GM23338 (cell line): Measurements from ENCODE around the gene WDR19. TPM values are rescaled to one million over a fixed set of nuclear protein-coding genes. Genes with fewer than 3 reads are reported as not detected.

Experiments used
- ATAC-seq: fragments of 200-7000 bp; cut with Tn5 transposase; 3 replicates; pipeline ENCODE4 v1.9.1; 2020
- DNase-seq: peaks from one replicate; pipeline ENCODE4 v3.0.0-alpha.2; 2015; ENCODE audit warnings: low spot score
- H2AFZ ChIP-seq: fragments of 200-600 bp; sonication (generic); 2 replicates; pipeline ENCODE4 v1.8.0; 2016; ENCODE audit warnings: antibody characterized with exemption, mild to moderate bottlenecking, moderate library complexity
- H3F3A ChIP-seq: fragments of 200-600 bp; sonication (generic); replicated peaks from 2 replicates; pipeline ENCODE4 v1.8.0; 2017; ENCODE audit warnings: antibody characterized with exemption, mixed run types, low read depth
- H3K27ac ChIP-seq: fragments of 200-600 bp; sonication (generic); 2 replicates; pipeline ENCODE4 v1.6.1; 2016; ENCODE audit warnings: low read depth
- H3K27me3 ChIP-seq: fragments of 200-600 bp; sonication (generic); 2 replicates; pipeline ENCODE4 v1.8.0; 2016; ENCODE audit warnings: mild to moderate bottlenecking, mixed run types, moderate library complexity; ENCODE audit not compliant: insufficient read depth
- H3K36me3 ChIP-seq: fragments of 200-600 bp; sonication (generic); 2 replicates; pipeline ENCODE4 v1.8.0; 2016; ENCODE audit warnings: mild to moderate bottlenecking; ENCODE audit not compliant: insufficient read depth
- H3K4me1 ChIP-seq: fragments of 200-600 bp; sonication (generic); 2 replicates; pipeline ENCODE4 v1.8.0; 2016; ENCODE audit warnings: mild to moderate bottlenecking, moderate library complexity; ENCODE audit not compliant: insufficient read depth
- H3K4me2 ChIP-seq: fragments of 200-600 bp; sonication (generic); 2 replicates; pipeline ENCODE4 v1.7.1; 2017; ENCODE audit warnings: mixed run types
- H3K4me3 ChIP-seq: fragments of 200-600 bp; sonication (generic); 2 replicates; pipeline ENCODE4 v1.6.1; 2016; ENCODE audit warnings: mixed run types
- H3K79me2 ChIP-seq: fragments of 200-600 bp; sonication (generic); replicated peaks from 2 replicates; pipeline ENCODE4 v1.8.0; 2017; ENCODE audit warnings: mild to moderate bottlenecking; ENCODE audit not compliant: insufficient read depth
- H3K9me2 ChIP-seq: fragments of 200-600 bp; sonication (generic); 2 replicates; pipeline ENCODE4 v1.8.0; 2017; ENCODE audit not compliant: insufficient read depth
- H4K20me1 ChIP-seq: fragments of 200-600 bp; sonication (generic); replicated peaks from 2 replicates; pipeline ENCODE4 v1.8.0; 2017; ENCODE audit warnings: mild to moderate bottlenecking; ENCODE audit not compliant: insufficient read depth
- H3K27ac Mint-ChIP-seq: 2 replicates; pipeline ENCODE4 v1.8.0; 2020; ENCODE audit warnings: inconsistent platforms, mild to moderate bottlenecking, moderate library complexity, mixed read lengths
- H3K27me3 Mint-ChIP-seq: 3 replicates; pipeline ENCODE4 v1.8.0; 2022; ENCODE audit warnings: low read depth, mild to moderate bottlenecking, moderate library complexity, mixed read lengths, inconsistent platforms; ENCODE audit not compliant: insufficient read depth, poor library complexity
- H3K36me3 Mint-ChIP-seq: 3 replicates; pipeline ENCODE4 v1.8.0; 2021; ENCODE audit warnings: low read depth, mild to moderate bottlenecking, inconsistent platforms, moderate library complexity, mixed read lengths
- H3K4me1 Mint-ChIP-seq: 3 replicates; pipeline ENCODE4 v1.8.0; 2020; ENCODE audit warnings: mild to moderate bottlenecking, inconsistent platforms, mixed read lengths
- H3K4me3 Mint-ChIP-seq: 3 replicates; pipeline ENCODE4 v1.8.0; 2021; ENCODE audit warnings: moderate library complexity, mild to moderate bottlenecking, inconsistent platforms, mixed read lengths
- H3K9me3 Mint-ChIP-seq: 3 replicates; pipeline ENCODE4 v1.8.0; 2020; ENCODE audit warnings: moderate library complexity, mild to moderate bottlenecking, inconsistent platforms, mixed read lengths
- CREB1 ChIP-seq: fragments of 250-450 bp; sonication (Bioruptor Pico); IDR thresholded peaks from 2 replicates; pipeline ENCODE4 v1.5.0; 2020; ENCODE audit warnings: low read depth, mild to moderate bottlenecking, moderate library complexity
- ETS1 ChIP-seq: IDR thresholded peaks from 2 replicates; pipeline ENCODE4 v1.6.1; 2016; ENCODE audit warnings: antibody characterized with exemption
- EZH2 ChIP-seq: fragments of 200-600 bp; sonication (generic); IDR thresholded peaks from one replicate; pipeline ENCODE4 v1.8.0; 2017; ENCODE audit warnings: antibody characterized with exemption, mild to moderate bottlenecking, low read depth; ENCODE audit not compliant: unreplicated experiment
- JUNB ChIP-seq: IDR thresholded peaks from one replicate; pipeline ENCODE4 v1.6.1; 2016; ENCODE audit warnings: antibody characterized with exemption; ENCODE audit not compliant: unreplicated experiment
- NANOG ChIP-seq: IDR thresholded peaks from 2 replicates; pipeline ENCODE4 v1.6.1; 2016; ENCODE audit warnings: antibody characterized with exemption, borderline replicate concordance
- POLR2AphosphoS5 ChIP-seq: IDR thresholded peaks from 2 replicates; pipeline ENCODE4 v1.6.1; 2016; ENCODE audit warnings: antibody characterized with exemption, low read depth
- REST ChIP-seq: IDR thresholded peaks from one replicate; pipeline ENCODE4 v1.6.1; 2018; ENCODE audit warnings: antibody characterized with exemption; ENCODE audit not compliant: unreplicated experiment
- STAT1 ChIP-seq: IDR thresholded peaks from one replicate; pipeline ENCODE4 v1.6.1; 2016; ENCODE audit warnings: antibody characterized with exemption; ENCODE audit not compliant: unreplicated experiment
- ZNF114 ChIP-seq: fragments of 250-450 bp; sonication (Bioruptor Pico); IDR thresholded peaks from 2 replicates; pipeline ENCODE4 v1.5.0; 2020; ENCODE audit warnings: mild to moderate bottlenecking, moderate library complexity
- ZNF331 ChIP-seq: fragments of 250-450 bp; sonication (Bioruptor Pico); IDR thresholded peaks from 2 replicates; pipeline ENCODE4 v1.5.0; 2020; ENCODE audit warnings: low read depth, mild to moderate bottlenecking, moderate library complexity
- ZNF462 ChIP-seq: fragments of 250-450 bp; sonication (Bioruptor Pico); IDR thresholded peaks from 2 replicates; pipeline ENCODE4 v1.5.0; 2020; ENCODE audit warnings: mild to moderate bottlenecking, moderate library complexity
- polyA plus RNA-seq: library from polyadenylated mRNA; unstranded; fragments of >200 nt; fragmentation: Nextera tagmentation; extraction: Ambion mirVana; gene quantifications from 2 replicates; pipeline ENCODE4 v1.2.1, GENCODE V29; 2016
- total RNA-seq: library from RNA; depleted of rRNA; stranded (reverse); fragments of >200 nt; shearing (Covaris generic); gene quantifications from 2 replicates; pipeline ENCODE4 v1.2.3, GENCODE V29; 2014

The WDR19 gene
- total and polyA plus RNA-seq, 2 experiments from 2014 or later: 17.2 to 23.7 TPM

- Histone ChIP-seq H3K4me2 (no peak overlapping the region), H4K20me1 (no peaks in the 10 kb centered on the region), H3K36me3 (no peaks in the 10 kb centered on the region), H3F3A (no peaks in the 10 kb centered on the region), H3K4me1 (no peaks in the 10 kb centered on the region), H3K4me3 (no peak overlapping the region), H3K27ac (no peak overlapping the region), H3K27me3 (no peaks in the 10 kb centered on the region), H3K79me2 (no peaks in the 10 kb centered on the region), H3K9me2 (no peaks in the 10 kb centered on the region), H2AFZ (no peak overlapping the region)
- no peaks in the 10 kb centered on the region for H3K27me3 Mint-ChIP-seq
- H3K9me3 Mint-ChIP-seq: no peaks in the 10 kb centered on the region
- TF ChIP-seq STAT1 (no peak), NANOG (no peak)
- no peak overlapping the region for H3K4me3 Mint-ChIP-seq
- DNase-seq (no peak), ATAC-seq (no peak)
- H3K4me1 Mint-ChIP-seq: no peaks in the 10 kb centered on the region
- no peaks in the 10 kb centered on the region for H3K36me3 Mint-ChIP-seq
- no peak overlapping the region for H3K27ac Mint-ChIP-seq
Measured at GRCh38 chr4:39230462-39230861, 48.1 kb downstream of the WDR19 start.

GRCh38 chr4:39231660-39232059 lies 49.3 kb downstream of the WDR19 start:
- Histone ChIP-seq H2AFZ (no peak overlapping the region), H3F3A (no peaks in the 10 kb centered on the region), H4K20me1 (no peaks in the 10 kb centered on the region), H3K27me3 (no peaks in the 10 kb centered on the region), H3K4me1 (no peaks in the 10 kb centered on the region), H3K9me2 (no peaks in the 10 kb centered on the region), H3K79me2 (no peaks in the 10 kb centered on the region), H3K4me3 (no peak overlapping the region), H3K36me3 (no peaks in the 10 kb centered on the region), H3K4me2 (no peak overlapping the region), H3K27ac (no peak overlapping the region)
- H3K36me3 Mint-ChIP-seq: no peaks in the 10 kb centered on the region
- H3K4me3 Mint-ChIP-seq: no peak overlapping the region
- H3K9me3 Mint-ChIP-seq: no peaks in the 10 kb centered on the region
- H3K4me1 Mint-ChIP-seq: no peaks in the 10 kb centered on the region
- ATAC-seq (no peak), DNase-seq (no peak)
- H3K27me3 Mint-ChIP-seq: no peaks in the 10 kb centered on the region
- no peak overlapping the region for H3K27ac Mint-ChIP-seq
- TF ChIP-seq ZNF114 (CRISPR knock-in tag) (no peak), STAT1 (no peak), ZNF462 (CRISPR knock-in tag) (no peak), NANOG (no peak), POLR2AphosphoS5 (no peak), JUNB (no peak), REST (no peak), ETS1 (no peak), ZNF331 (CRISPR knock-in tag) (no peak), CREB1 (no peak), EZH2 (no peak)
